Measurements from ENCODE around the gene POLR3E. TPM values are rescaled to one million over a fixed set of nuclear protein-coding genes. Genes with fewer than 3 reads are reported as not detected.
A peak's percentile ranks its signal among the peaks of the same experiment; 100 is the strongest.

The POLR3E gene
- total and polyA plus RNA-seq, 2 experiments from 2014 or later, result 23.5 to 62.5 TPM

DNA sequence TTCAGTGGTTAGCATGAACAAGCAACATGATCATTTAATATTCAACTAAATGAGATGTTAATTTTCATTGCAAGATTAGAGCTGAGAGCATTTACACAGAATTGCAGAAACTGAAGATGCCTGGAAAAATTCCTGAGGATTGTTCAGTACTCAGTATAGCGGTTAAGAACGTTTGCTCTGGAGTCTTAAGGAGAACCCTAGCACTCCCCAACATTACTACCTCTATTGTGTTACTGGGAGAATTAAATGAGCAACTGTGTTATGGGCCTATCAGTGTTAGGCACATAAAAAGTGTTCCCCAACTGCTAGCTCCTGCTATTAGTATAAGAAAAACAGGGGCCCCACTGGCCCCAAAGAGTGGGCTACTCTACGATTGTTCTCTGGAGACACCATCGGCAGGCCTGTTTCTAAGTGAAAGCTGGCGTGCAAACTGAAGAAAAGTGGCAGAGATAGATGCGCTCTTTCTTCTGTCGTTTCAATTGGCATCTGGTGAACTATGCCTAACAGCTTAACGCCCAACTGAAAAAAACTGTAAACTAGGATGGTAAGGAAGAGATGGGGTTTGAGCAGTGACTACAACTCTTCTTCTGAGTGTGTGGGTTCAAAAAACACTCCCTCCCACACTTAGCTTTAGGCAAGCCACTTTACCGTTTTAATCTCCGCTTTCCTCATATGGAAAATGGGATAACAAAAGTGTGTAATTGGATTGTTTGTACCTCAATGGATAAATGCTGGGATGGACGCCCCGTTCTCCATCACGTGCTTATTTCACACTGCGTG lies 75.9 kb downstream of the POLR3E start:
- Histone ChIP-seq H3K27me3 (no peaks in the 10 kb centered on the region), H2AFZ (peak overlapping the region; percentile 67)

GRCh38 chr16:22373662-22374310 lies 76.6 kb downstream of the POLR3E start:
- H3K36me3 ChIP-seq (replicated peaks; ENCODE audit: insufficient read depth, low read depth), result no peaks in the 10 kb centered on the region
- H3K4me2 ChIP-seq, result peak overlapping the region; percentile 88
- peak overlapping the region; percentile 85 for H3K27ac ChIP-seq
- peak; percentile 58 for DNase-seq (ENCODE audit: low spot score)
- 2% methylated on average over 39 of the region's 51 CpGs for WGBS (ENCODE audit: low lambda C conversion rate, missing lambda C conversion rate)
- H2AFZ ChIP-seq, result peak overlapping the region; percentile 67
- no peaks in the 10 kb centered on the region for H3K9me3 ChIP-seq (ENCODE audit: low read depth)
- H3K79me2 ChIP-seq, result peaks cover 49% of the 10 kb centered on the region
- no peaks in the 10 kb centered on the region for H3K9me2 ChIP-seq (replicated peaks; ENCODE audit: insufficient read depth)
- peaks cover 13% of the 10 kb centered on the region for H4K20me1 ChIP-seq (ENCODE audit: insufficient read depth, poor library complexity, severe bottlenecking)
- H3K27me3 ChIP-seq, result no peaks in the 10 kb centered on the region
- TF ChIP-seq EZH2phosphoT487 (IDR thresholded peaks at IDR 0.05; ENCODE audit: low read depth, severe bottlenecking, unreplicated experiment), result no peak
- no peak for TF ChIP-seq EZH2 (IDR thresholded peaks at IDR 0.05; ENCODE audit: borderline replicate concordance)
- no peak for TF ChIP-seq CTCF (IDR thresholded peaks at IDR 0.05; ENCODE audit: poor library complexity)
- peak overlapping the region; percentile 70 for H3K4me3 ChIP-seq
- H3K4me1 ChIP-seq (ENCODE audit: insufficient read depth), result peaks cover 42% of the 10 kb centered on the region

More for the DNA sequence above, 75.9 kb downstream of the POLR3E start:
- H3K9me3 ChIP-seq (ENCODE audit: low read depth), result no peaks in the 10 kb centered on the region
- no peaks in the 10 kb centered on the region for H3K9me2 ChIP-seq (replicated peaks; ENCODE audit: insufficient read depth)
- H3K4me3 ChIP-seq, result peak overlapping the region; percentile 70
- WGBS (ENCODE audit: low lambda C conversion rate, missing lambda C conversion rate), result 43% methylated on average over 14 of the region's 14 CpGs
- TF ChIP-seq EZH2 (IDR thresholded peaks at IDR 0.05; ENCODE audit: borderline replicate concordance) (no peak), EZH2phosphoT487 (IDR thresholded peaks at IDR 0.05; ENCODE audit: low read depth, severe bottlenecking, unreplicated experiment) (no peak), CTCF (IDR thresholded peaks at IDR 0.05; ENCODE audit: poor library complexity) (no peak)
- no peak for DNase-seq (ENCODE audit: low spot score)
- H3K27ac ChIP-seq, result peak overlapping the region; percentile 85
- H4K20me1 ChIP-seq (ENCODE audit: insufficient read depth, poor library complexity, severe bottlenecking), result peaks cover 19% of the 10 kb centered on the region
- peaks cover 44% of the 10 kb centered on the region for H3K4me1 ChIP-seq (ENCODE audit: insufficient read depth)
- peak overlapping the region; percentile 88 for H3K4me2 ChIP-seq
- no peaks in the 10 kb centered on the region for H3K36me3 ChIP-seq (replicated peaks; ENCODE audit: insufficient read depth, low read depth)
- H3K79me2 ChIP-seq, result peaks cover 56% of the 10 kb centered on the region

GRCh38 chr16:22374311-22375116 lies 77.3 kb downstream of the POLR3E start, which contains the start of gene CDR2:
Gene CDR2, minus strand, starts transcription at chr16:22374619. Its CDS starts 310 bp downstream, at chr16:22374309.
- Histone ChIP-seq H3K9me3 (ENCODE audit: low read depth) (no peaks in the 10 kb centered on the region), H3K9me2 (replicated peaks; ENCODE audit: insufficient read depth) (no peaks in the 10 kb centered on the region), H3K4me2 (peak within 1 kb of the TSS; percentile 88), H3K79me2 (peaks cover 42% of the 10 kb centered on the region), H2AFZ (peak within 1 kb of the TSS; percentile 67), H4K20me1 (ENCODE audit: insufficient read depth, poor library complexity, severe bottlenecking) (peaks cover 8% of the 10 kb centered on the region), H3K4me3 (peak within 1 kb of the TSS; percentile 75), H3K4me1 (ENCODE audit: insufficient read depth) (peaks cover 35% of the 10 kb centered on the region), H3K36me3 (replicated peaks; ENCODE audit: insufficient read depth, low read depth) (no peaks in the 10 kb centered on the region), H3K27me3 (no peaks in the 10 kb centered on the region), H3K27ac (peak within 1 kb of the TSS; percentile 85)
- under 1% methylated on average over 89 of the region's 96 CpGs for WGBS (ENCODE audit: low lambda C conversion rate, missing lambda C conversion rate)
- peak; percentile 99 for DNase-seq (ENCODE audit: low spot score)
- TF ChIP-seq CTCF (IDR thresholded peaks at IDR 0.05; ENCODE audit: poor library complexity), result no peak
- TF ChIP-seq EZH2phosphoT487 (IDR thresholded peaks at IDR 0.05; ENCODE audit: low read depth, severe bottlenecking, unreplicated experiment), result no peak
- TF ChIP-seq EZH2 (IDR thresholded peaks at IDR 0.05; ENCODE audit: borderline replicate concordance), result no peak
